HEK293T (cell line): ENCODE results near the gene GLYATL3.

Experiments
- FOXK2 ChIP-seq: fragments of 450-650 bp; IDR thresholded peaks from 2 replicates; pipeline ENCODE4 v1.6.1; 2016; ENCODE audit warnings: mild to moderate bottlenecking
- SP1 ChIP-seq: fragments of 450-650 bp; IDR thresholded peaks from 2 replicates; pipeline ENCODE4 v1.6.1; 2017
- TARDBP ChIP-seq: fragments of 450-650 bp; IDR thresholded peaks from 2 replicates; pipeline ENCODE4 v1.6.1; 2016

DNA sequence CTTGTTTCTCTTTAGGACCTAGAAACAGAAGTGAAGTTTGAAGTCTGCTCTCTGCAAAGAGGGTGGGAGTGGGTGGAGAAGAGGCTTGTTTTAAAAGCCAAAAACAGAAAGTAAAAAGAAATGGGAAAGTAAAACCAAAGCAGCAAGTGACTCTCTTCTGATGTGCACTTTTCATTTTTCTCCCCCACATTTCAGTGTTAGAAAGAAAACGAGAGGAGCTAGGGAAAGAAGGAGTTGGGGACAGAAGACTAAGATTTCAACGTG, 52.1 kb downstream of the GLYATL3 start:
- TF ChIP-seq FOXK2 (no peak), SP1 (no peak), TARDBP (no peak)
